Measurements from ENCODE around the gene ADGRG4.
A peak's percentile ranks its signal among the peaks of the same experiment; 100 is the strongest.
"Not testable (repeated sequence)": the region's sequence is repeated elsewhere in the genome, so short reads cannot be mapped to it uniquely, and the experiment has no call there.

Gene ADGRG4

GRCh38 chrX:136268051-136269048 lies 32.4 kb upstream of the ADGRG4 start:
- FAIRE-seq (peak; percentile 91), DNase-seq (ENCODE audit: insufficient read length) (no peak)
- TF ChIP-seq POLR2AphosphoS5 (IDR thresholded peaks at IDR 0.05; ENCODE audit: low read depth, low read length) (no peak), TAF1 (IDR thresholded peaks at IDR 0.05; ENCODE audit: borderline replicate concordance, low read depth, low read length) (no peak), POLR2A (IDR thresholded peaks at IDR 0.05; ENCODE audit: low read depth, low read length) (no peak)

DNA sequence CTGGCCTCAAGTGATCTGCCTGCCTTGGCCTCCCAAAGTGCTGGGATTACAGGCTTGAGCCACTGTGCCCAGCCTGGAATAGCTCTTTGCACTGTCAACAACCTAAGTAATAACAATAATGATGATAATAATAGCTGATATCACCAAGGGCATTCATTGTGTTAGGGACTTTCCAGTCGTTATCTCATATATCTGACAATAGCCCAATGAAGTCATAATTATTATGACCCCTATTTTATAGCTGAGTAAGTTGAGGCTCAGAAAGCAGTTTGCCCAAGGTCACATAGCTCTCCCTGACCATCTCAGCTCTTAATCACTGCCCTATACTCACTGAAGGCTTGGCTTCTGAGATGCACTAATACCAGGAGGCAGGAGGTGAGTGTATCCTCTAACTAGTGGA lies 30.8 kb upstream of the ADGRG4 start:
- no peak for FAIRE-seq
- DNase-seq (ENCODE audit: insufficient read length) = no peak
- TF ChIP-seq POLR2AphosphoS5 (IDR thresholded peaks at IDR 0.05; ENCODE audit: low read depth, low read length) (no peak), TAF1 (IDR thresholded peaks at IDR 0.05; ENCODE audit: borderline replicate concordance, low read depth, low read length) (no peak), POLR2A (IDR thresholded peaks at IDR 0.05; ENCODE audit: low read depth, low read length) (no peak)

DNA sequence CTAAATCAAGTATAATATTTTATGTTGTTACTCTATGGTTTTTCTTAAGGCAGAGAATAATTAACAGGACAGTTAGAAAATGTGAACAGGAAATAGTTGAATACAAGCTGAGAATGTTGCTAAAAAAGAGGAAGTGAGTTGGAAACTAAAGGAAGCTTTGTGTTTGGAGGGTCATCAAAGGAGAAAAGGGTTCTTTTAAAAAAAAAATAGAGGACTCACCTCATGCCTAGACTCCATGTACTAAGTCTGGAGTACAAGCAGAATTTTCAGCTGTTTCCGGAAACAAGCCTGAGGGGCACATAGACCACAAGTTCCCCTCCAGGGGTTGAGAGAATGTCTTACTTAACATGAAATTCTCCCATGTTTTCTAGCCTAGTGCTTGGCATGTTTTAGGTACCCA lies 29.5 kb upstream of the ADGRG4 start:
- FAIRE-seq (peak; percentile 64), DNase-seq (ENCODE audit: insufficient read length) (no peak)
- TF ChIP-seq TAF1 (IDR thresholded peaks at IDR 0.05; ENCODE audit: borderline replicate concordance, low read depth, low read length) = no peak
- no peak for TF ChIP-seq POLR2AphosphoS5 (IDR thresholded peaks at IDR 0.05; ENCODE audit: low read depth, low read length)
- no peak for TF ChIP-seq POLR2A (IDR thresholded peaks at IDR 0.05; ENCODE audit: low read depth, low read length)

DNA sequence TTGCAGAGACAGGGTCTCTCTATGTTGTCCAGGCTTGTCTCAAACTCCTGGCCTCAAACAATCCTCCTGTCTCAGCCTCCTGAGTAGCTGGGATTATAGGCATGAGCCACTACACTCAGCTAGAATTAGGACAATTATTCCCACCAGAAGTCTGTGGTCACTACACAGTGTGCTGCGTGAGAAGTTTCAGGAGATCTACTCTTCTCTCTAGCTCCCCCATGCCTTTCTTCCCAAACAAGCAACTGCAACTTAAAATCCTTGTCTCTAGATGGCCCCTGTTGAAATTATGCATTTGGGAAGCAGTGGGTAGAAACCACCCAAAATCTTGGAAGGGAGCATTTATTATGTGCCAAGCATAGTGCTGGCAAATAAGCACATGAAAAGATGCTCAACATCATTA lies 28.4 kb upstream of the ADGRG4 start:
- TF ChIP-seq POLR2AphosphoS5 (IDR thresholded peaks at IDR 0.05; ENCODE audit: low read depth, low read length) (no peak), POLR2A (IDR thresholded peaks at IDR 0.05; ENCODE audit: low read depth, low read length) (no peak), TAF1 (IDR thresholded peaks at IDR 0.05; ENCODE audit: borderline replicate concordance, low read depth, low read length) (no peak)
- FAIRE-seq = no peak
- no peak for DNase-seq (ENCODE audit: insufficient read length)

GRCh38 chrX:136273986-136274385 lies 26.8 kb upstream of the ADGRG4 start:
- no peak for DNase-seq (ENCODE audit: insufficient read length)
- no peak for FAIRE-seq
- no peak for TF ChIP-seq POLR2A (IDR thresholded peaks at IDR 0.05; ENCODE audit: low read depth, low read length)
- no peak for TF ChIP-seq TAF1 (IDR thresholded peaks at IDR 0.05; ENCODE audit: borderline replicate concordance, low read depth, low read length)
- no peak for TF ChIP-seq POLR2AphosphoS5 (IDR thresholded peaks at IDR 0.05; ENCODE audit: low read depth, low read length)

- DNase-seq (ENCODE audit: insufficient read length) (no peak), FAIRE-seq (no peak)
- TF ChIP-seq POLR2AphosphoS5 (IDR thresholded peaks at IDR 0.05; ENCODE audit: low read depth, low read length) = no peak
- TF ChIP-seq TAF1 (IDR thresholded peaks at IDR 0.05; ENCODE audit: borderline replicate concordance, low read depth, low read length) = no peak
- no peak for TF ChIP-seq POLR2A (IDR thresholded peaks at IDR 0.05; ENCODE audit: low read depth, low read length)
Measured at GRCh38 chrX:136275553-136275952, 25.2 kb upstream of the ADGRG4 start.

- not testable (repeated sequence) for DNase-seq (ENCODE audit: insufficient read length); FAIRE-seq
Measured at GRCh38 chrX:136286375-136286774, 14.4 kb upstream of the ADGRG4 start.

DNA sequence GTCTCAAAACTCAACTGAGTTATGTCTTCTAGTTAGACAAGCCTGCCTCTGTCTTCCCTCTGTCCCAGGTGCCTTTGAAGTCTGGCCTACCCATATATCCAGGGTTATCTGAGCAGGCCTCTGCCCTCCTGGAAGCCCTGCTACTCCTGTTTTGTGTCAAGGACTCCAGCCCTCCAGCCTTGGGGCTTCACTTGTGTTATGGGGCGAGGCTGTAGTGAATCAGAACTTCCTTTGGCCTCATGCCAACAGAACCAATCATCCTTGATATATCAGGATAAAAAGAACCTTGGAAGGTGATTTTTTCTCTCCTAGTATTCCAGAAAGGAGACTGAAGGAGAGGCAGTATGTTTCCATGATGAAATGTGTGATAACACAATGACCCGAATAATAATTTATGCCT lies 8.9 kb upstream of the ADGRG4 start:
- TF ChIP-seq POLR2AphosphoS5 (IDR thresholded peaks at IDR 0.05; ENCODE audit: low read depth, low read length) (no peak), TAF1 (IDR thresholded peaks at IDR 0.05; ENCODE audit: borderline replicate concordance, low read depth, low read length) (no peak), POLR2A (IDR thresholded peaks at IDR 0.05; ENCODE audit: low read depth, low read length) (no peak)
- no peak for FAIRE-seq
- DNase-seq (ENCODE audit: insufficient read length) = no peak

GRCh38 chrX:136292656-136293055 lies 8.1 kb upstream of the ADGRG4 start:
- TF ChIP-seq TAF1 (IDR thresholded peaks at IDR 0.05; ENCODE audit: borderline replicate concordance, low read depth, low read length) (no peak), POLR2AphosphoS5 (IDR thresholded peaks at IDR 0.05; ENCODE audit: low read depth, low read length) (no peak), POLR2A (IDR thresholded peaks at IDR 0.05; ENCODE audit: low read depth, low read length) (no peak)
- DNase-seq (ENCODE audit: insufficient read length) (no peak), FAIRE-seq (no peak)

DNA sequence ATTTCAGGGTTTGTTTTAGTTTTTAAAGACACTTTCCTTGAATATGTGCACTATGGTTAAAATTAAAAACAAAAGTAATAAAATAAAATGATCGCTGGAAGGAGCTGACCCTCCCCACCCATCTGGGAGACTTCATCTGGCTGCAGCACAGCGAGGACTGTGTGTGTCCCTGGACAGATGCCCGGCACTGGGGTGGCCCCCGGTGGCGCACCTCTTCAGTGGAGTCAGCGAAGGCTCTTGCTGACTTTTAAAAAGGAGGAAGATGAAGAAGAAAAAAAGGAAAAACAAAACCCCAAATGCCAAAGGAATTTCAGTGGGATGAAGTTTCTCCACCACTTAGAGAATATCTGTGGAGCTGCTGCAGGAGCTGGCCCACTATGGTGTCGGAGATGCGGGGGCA lies 5.4 kb upstream of the ADGRG4 start:
- FAIRE-seq (no peak), DNase-seq (ENCODE audit: insufficient read length) (no peak)
- TF ChIP-seq POLR2AphosphoS5 (IDR thresholded peaks at IDR 0.05; ENCODE audit: low read depth, low read length) = no peak
- TF ChIP-seq TAF1 (IDR thresholded peaks at IDR 0.05; ENCODE audit: borderline replicate concordance, low read depth, low read length) = no peak
- TF ChIP-seq POLR2A (IDR thresholded peaks at IDR 0.05; ENCODE audit: low read depth, low read length) = no peak

GRCh38 chrX:136303041-136303440 lies 2.3 kb downstream of the ADGRG4 start:
- no peak for FAIRE-seq
- DNase-seq (ENCODE audit: insufficient read length) = no peak
- TF ChIP-seq TAF1 (IDR thresholded peaks at IDR 0.05; ENCODE audit: borderline replicate concordance, low read depth, low read length) (no peak), POLR2AphosphoS5 (IDR thresholded peaks at IDR 0.05; ENCODE audit: low read depth, low read length) (no peak), POLR2A (IDR thresholded peaks at IDR 0.05; ENCODE audit: low read depth, low read length) (no peak)

GRCh38 chrX:136304493-136304892 lies 3.7 kb downstream of the ADGRG4 start:
- no peak for DNase-seq (ENCODE audit: insufficient read length)
- no peak for FAIRE-seq
- TF ChIP-seq POLR2AphosphoS5 (IDR thresholded peaks at IDR 0.05; ENCODE audit: low read depth, low read length) = no peak
- TF ChIP-seq POLR2A (IDR thresholded peaks at IDR 0.05; ENCODE audit: low read depth, low read length) = no peak
- TF ChIP-seq TAF1 (IDR thresholded peaks at IDR 0.05; ENCODE audit: borderline replicate concordance, low read depth, low read length) = no peak

Data from GM12892 (cell line).